ENCODE results near the gene URM1.

The URM1 gene

GRCh38 chr9:128405077-128405779 is 34.1 kb downstream of the URM1 start:
- Histone ChIP-seq H3K27me3 (replicated peaks; ENCODE audit: insufficient read depth, low read length) (peaks cover 10% of the 10 kb centered on the region), H3K9ac (ENCODE audit: low read length) (no peak overlapping the region)

GRCh38 chr9:128405780-128406171 is 34.6 kb downstream of the URM1 start:
- Histone ChIP-seq H3K4me1 (ENCODE audit: low read length) (no peaks in the 10 kb centered on the region), H3K27ac (ENCODE audit: low read length) (no peak overlapping the region), H3F3A (ENCODE audit: insufficient read depth, low read length) (no peaks in the 10 kb centered on the region), H3K4me2 (ENCODE audit: low read depth, low read length) (no peak overlapping the region), H4K20me1 (ENCODE audit: insufficient read depth, low read length) (no peaks in the 10 kb centered on the region), H3K9me3 (replicated peaks; ENCODE audit: insufficient read depth, low read length) (no peaks in the 10 kb centered on the region), H3K4me3 (ENCODE audit: low read length) (no peak overlapping the region), H2AFZ (ENCODE audit: low read length) (no peak overlapping the region), H3K27me3 (replicated peaks; ENCODE audit: insufficient read depth, low read length) (peaks cover 10% of the 10 kb centered on the region), H3K9ac (ENCODE audit: low read length) (no peak overlapping the region), H3K36me3 (replicated peaks; ENCODE audit: insufficient read depth, low read length) (no peaks in the 10 kb centered on the region), H3K9me2 (replicated peaks; ENCODE audit: insufficient read depth, low read length) (no peaks in the 10 kb centered on the region), H3K79me2 (ENCODE audit: low read length) (no peaks in the 10 kb centered on the region)
- no peak for TF ChIP-seq CTCF (IDR thresholded peaks at IDR 0.05; ENCODE audit: low read length)
- no peak for TF ChIP-seq EZH2 (optimal IDR thresholded peaks at IDR 0.05; ENCODE audit: low read depth, low read length)
- no peak for TF ChIP-seq EZH2phosphoT487 (IDR thresholded peaks at IDR 0.05; ENCODE audit: low read length)
- no peak for DNase-seq

More at GRCh38 chr9:128405077-128405779, 34.1 kb downstream of the URM1 start:
- no peak overlapping the region for H3K4me3 ChIP-seq (ENCODE audit: low read length)
- no peaks in the 10 kb centered on the region for H3K79me2 ChIP-seq (ENCODE audit: low read length)
- H3K36me3 ChIP-seq (replicated peaks; ENCODE audit: insufficient read depth, low read length) = no peaks in the 10 kb centered on the region
- no peak overlapping the region for H2AFZ ChIP-seq (ENCODE audit: low read length)
- H4K20me1 ChIP-seq (ENCODE audit: insufficient read depth, low read length) = no peaks in the 10 kb centered on the region
- TF ChIP-seq EZH2 (optimal IDR thresholded peaks at IDR 0.05; ENCODE audit: low read depth, low read length) (no peak), CTCF (IDR thresholded peaks at IDR 0.05; ENCODE audit: low read length) (no peak), EZH2phosphoT487 (IDR thresholded peaks at IDR 0.05; ENCODE audit: low read length) (no peak)
- no peaks in the 10 kb centered on the region for H3K4me1 ChIP-seq (ENCODE audit: low read length)
- H3K27ac ChIP-seq (ENCODE audit: low read length) = no peak overlapping the region
- H3K4me2 ChIP-seq (ENCODE audit: low read depth, low read length) = no peak overlapping the region
- H3K9me3 ChIP-seq (replicated peaks; ENCODE audit: insufficient read depth, low read length) = no peaks in the 10 kb centered on the region
- DNase-seq = no peak
- H3F3A ChIP-seq (ENCODE audit: insufficient read depth, low read length) = no peaks in the 10 kb centered on the region
- no peaks in the 10 kb centered on the region for H3K9me2 ChIP-seq (replicated peaks; ENCODE audit: insufficient read depth, low read length)

- no peak for DNase-seq
Measured at GRCh38 chr9:128406848-128407391, 35.7 kb downstream of the URM1 start.

More at GRCh38 chr9:128406848-128407391, 35.7 kb downstream of the URM1 start:
- Histone ChIP-seq H3K9me2 (replicated peaks; ENCODE audit: insufficient read depth, low read length) (no peaks in the 10 kb centered on the region), H3K27ac (ENCODE audit: low read length) (no peak overlapping the region), H3K9ac (ENCODE audit: low read length) (no peak overlapping the region), H3K27me3 (replicated peaks; ENCODE audit: insufficient read depth, low read length) (peaks cover 10% of the 10 kb centered on the region), H3K4me1 (ENCODE audit: low read length) (no peaks in the 10 kb centered on the region), H3K79me2 (ENCODE audit: low read length) (no peaks in the 10 kb centered on the region), H3K4me3 (ENCODE audit: low read length) (no peak overlapping the region), H4K20me1 (ENCODE audit: insufficient read depth, low read length) (no peaks in the 10 kb centered on the region), H3K4me2 (ENCODE audit: low read depth, low read length) (no peak overlapping the region), H3F3A (ENCODE audit: insufficient read depth, low read length) (no peaks in the 10 kb centered on the region), H3K36me3 (replicated peaks; ENCODE audit: insufficient read depth, low read length) (no peaks in the 10 kb centered on the region), H2AFZ (ENCODE audit: low read length) (no peak overlapping the region), H3K9me3 (replicated peaks; ENCODE audit: insufficient read depth, low read length) (no peaks in the 10 kb centered on the region)
- no peak for TF ChIP-seq EZH2 (optimal IDR thresholded peaks at IDR 0.05; ENCODE audit: low read depth, low read length)
- TF ChIP-seq EZH2phosphoT487 (IDR thresholded peaks at IDR 0.05; ENCODE audit: low read length) = no peak
- no peak for TF ChIP-seq CTCF (IDR thresholded peaks at IDR 0.05; ENCODE audit: low read length)
